Neural cell (in vitro differentiated cells): ENCODE measurements around the gene CPA3. TPM values are rescaled to one million over a fixed set of nuclear protein-coding genes. Genes with fewer than 3 reads are reported as not detected.

Experiments used
- H2AFZ ChIP-seq: fragments of 200-600, 300-800 bp; sonication (generic), shearing (Covaris generic); 2 replicates; pipeline ENCODE4 v1.6.0; 2014; ENCODE audit warnings: low read depth, mild to moderate bottlenecking, antibody characterized with exemption, low read length, moderate library complexity
- H3F3A ChIP-seq: fragments of 200-600 bp; shearing (Covaris generic); 2 replicates; pipeline ENCODE4 v1.6.1; 2016; ENCODE audit warnings: mild to moderate bottlenecking, moderate library complexity, mixed read lengths, antibody characterized with exemption, low read length; ENCODE audit not compliant: insufficient read depth, poor library complexity, severe bottlenecking
- H3K27ac ChIP-seq: fragments of 200-600, 300-800 bp; sonication (generic), shearing (Covaris generic); 2 replicates; pipeline ENCODE4 v1.5.1; 2014; ENCODE audit warnings: mild to moderate bottlenecking, low read length, moderate library complexity
- H3K27me3 ChIP-seq: fragments of 300-800, 200-600 bp; sonication (generic), shearing (Covaris generic); 2 replicates; pipeline ENCODE4 v1.6.0; 2014; ENCODE audit warnings: mild to moderate bottlenecking, low read depth, low read length, moderate library complexity; ENCODE audit not compliant: insufficient read depth
- H3K36me3 ChIP-seq: fragments of 300-800, 200-600 bp; sonication (generic), shearing (Covaris generic); 2 replicates; pipeline ENCODE4 v1.5.1; 2014; ENCODE audit warnings: mild to moderate bottlenecking, antibody characterized with exemption, low read length, moderate library complexity; ENCODE audit not compliant: insufficient read depth
- H3K4me2 ChIP-seq: fragments of 300-800, 200-600 bp; sonication (generic), shearing (Covaris generic); 2 replicates; pipeline ENCODE4 v1.6.0; 2014; ENCODE audit warnings: mild to moderate bottlenecking, low read length
- H3K4me3 ChIP-seq: fragments of 300-800, 200-600 bp; sonication (generic), shearing (Covaris generic); 2 replicates; pipeline ENCODE4 v1.5.1; 2014; ENCODE audit warnings: mild to moderate bottlenecking, low read length, moderate library complexity
- H3K79me2 ChIP-seq: fragments of 200-600 bp; shearing (Covaris generic); replicated peaks from 2 replicates; pipeline ENCODE4 v1.6.0; 2014; ENCODE audit warnings: mild to moderate bottlenecking, low read length, moderate library complexity; ENCODE audit not compliant: insufficient read depth
- H3K9ac ChIP-seq: fragments of 300-800, 200-600 bp; sonication (generic), shearing (Covaris generic); 2 replicates; pipeline ENCODE4 v1.6.1; 2016; ENCODE audit warnings: mild to moderate bottlenecking, low read length, mixed read lengths
- H3K9me2 ChIP-seq: fragments of 200-600 bp; shearing (Covaris generic); 2 replicates; pipeline ENCODE4 v1.6.1; 2016; ENCODE audit warnings: mild to moderate bottlenecking, low read length, mixed read lengths; ENCODE audit not compliant: insufficient read depth
- H3K9me3 ChIP-seq: fragments of 200-600, 300-800 bp; sonication (generic), shearing (Covaris generic); 2 replicates; pipeline ENCODE4 v1.6.1; 2016; ENCODE audit warnings: mild to moderate bottlenecking, mixed run types, low read length, moderate library complexity, mixed read lengths
- H4K20me1 ChIP-seq: fragments of 200-600 bp; shearing (Covaris generic); 2 replicates; pipeline ENCODE4 v1.6.1; 2016; ENCODE audit warnings: mild to moderate bottlenecking, mixed run types; ENCODE audit not compliant: insufficient read depth
- CTCF ChIP-seq: fragments of 450-650 bp; IDR thresholded peaks from 2 replicates; pipeline ENCODE4 v1.5.1; 2014; ENCODE audit warnings: antibody characterized with exemption, mild to moderate bottlenecking, moderate library complexity; ENCODE audit not compliant: poor library complexity, severe bottlenecking
- EP300 ChIP-seq: fragments of 450-650 bp; conservative IDR thresholded peaks from 2 replicates; pipeline ENCODE4 v1.6.1; 2014; ENCODE audit warnings: antibody characterized with exemption, mild to moderate bottlenecking, moderate library complexity; ENCODE audit not compliant: poor library complexity, severe bottlenecking
- EZH2 ChIP-seq: fragments of 200-600, 300-800 bp; shearing (Covaris generic), sonication (generic); IDR thresholded peaks from 2 replicates; pipeline ENCODE4 v1.6.1; 2014; ENCODE audit warnings: antibody characterized with exemption, low read length, borderline replicate concordance, mild to moderate bottlenecking; ENCODE audit not compliant: insufficient read depth, poor library complexity, severe bottlenecking
- MXI1 ChIP-seq: fragments of 450-650 bp; conservative IDR thresholded peaks from 2 replicates; pipeline ENCODE4 v1.6.1; 2014; ENCODE audit warnings: antibody characterized with exemption, mild to moderate bottlenecking; ENCODE audit not compliant: poor library complexity, severe bottlenecking
- POLR2AphosphoS5 ChIP-seq: IDR thresholded peaks from 2 replicates; pipeline ENCODE4 v1.6.1; 2012
- RAD21 ChIP-seq: fragments of 450-650 bp; conservative IDR thresholded peaks from 2 replicates; pipeline ENCODE4 v1.6.1; 2014; ENCODE audit warnings: antibody characterized with exemption, mild to moderate bottlenecking, moderate library complexity
- REST ChIP-seq: IDR thresholded peaks from 2 replicates; pipeline ENCODE4 v1.6.1; 2012; ENCODE audit warnings: borderline replicate concordance
- SMC3 ChIP-seq: fragments of 450-650 bp; conservative IDR thresholded peaks from 2 replicates; pipeline ENCODE4 v1.6.1; 2014; ENCODE audit warnings: antibody characterized with exemption, mild to moderate bottlenecking, moderate library complexity; ENCODE audit not compliant: poor library complexity
- TAF1 ChIP-seq: IDR thresholded peaks from 2 replicates; pipeline ENCODE4 v1.6.1; 2012; ENCODE audit warnings: low read depth
- polyA plus RNA-seq: library from polyadenylated mRNA; depleted of rRNA; stranded (reverse); fragments of >200 nt; gene quantifications from 2 replicates; pipeline ENCODE4 v1.2.3, GENCODE V29; 2014

The CPA3 gene
- polyA plus RNA-seq, 1 donor from 2014 or later: not detected

GRCh38 chr3:148845756-148846395 lies 19.2 kb upstream of the CPA3 start:
- Histone ChIP-seq H3K9ac (no peak overlapping the region), H3K27ac (no peak overlapping the region), H3K9me2 (no peaks in the 10 kb centered on the region), H3F3A (no peaks in the 10 kb centered on the region), H3K79me2 (no peaks in the 10 kb centered on the region), H4K20me1 (no peaks in the 10 kb centered on the region), H3K4me3 (no peak overlapping the region), H2AFZ (no peak overlapping the region), H3K9me3 (no peaks in the 10 kb centered on the region), H3K27me3 (no peaks in the 10 kb centered on the region), H3K4me2 (no peak overlapping the region), H3K36me3 (no peaks in the 10 kb centered on the region)
- no peak for TF ChIP-seq SMC3
- no peak for TF ChIP-seq MXI1
- no peak for TF ChIP-seq CTCF
- no peak for TF ChIP-seq REST
- TF ChIP-seq TAF1: no peak
- no peak for TF ChIP-seq EZH2
- TF ChIP-seq POLR2AphosphoS5: no peak

GRCh38 chr3:148847351-148847750 lies 17.7 kb upstream of the CPA3 start:
- Histone ChIP-seq H3K27ac (no peak overlapping the region), H3F3A (no peaks in the 10 kb centered on the region), H3K9ac (no peak overlapping the region), H3K79me2 (no peaks in the 10 kb centered on the region), H3K4me3 (no peak overlapping the region), H3K9me3 (no peaks in the 10 kb centered on the region), H4K20me1 (no peaks in the 10 kb centered on the region), H3K9me2 (no peaks in the 10 kb centered on the region), H3K36me3 (no peaks in the 10 kb centered on the region), H3K27me3 (no peaks in the 10 kb centered on the region), H2AFZ (no peak overlapping the region), H3K4me2 (no peak overlapping the region)
- TF ChIP-seq EP300: no peak
- TF ChIP-seq EZH2: no peak
- TF ChIP-seq POLR2AphosphoS5: no peak
- TF ChIP-seq MXI1: no peak
- TF ChIP-seq SMC3: no peak
- TF ChIP-seq CTCF: no peak
- TF ChIP-seq RAD21: no peak
